K562 (cell line): ENCODE data around the gene VARS1. TPM values are rescaled to one million over a fixed set of nuclear protein-coding genes. Genes with fewer than 3 reads are reported as not detected.
A peak's percentile ranks its signal among the peaks of the same experiment; 100 is the strongest.

Experiments used
- BRD4 ChIP-seq: fragments of 200-600 bp; sonication (generic); IDR thresholded peaks from 2 replicates; pipeline ENCODE4 v1.6.1; 2017; ENCODE audit warnings: inconsistent platforms
- E2F1 ChIP-seq: sonication (generic); formaldehyde crosslinking; IDR thresholded peaks from 2 replicates; pipeline ENCODE4 v1.8.1; 2023; ENCODE audit warnings: mild to moderate bottlenecking, missing genetic modification reagents, moderate library complexity
- FOS ChIP-seq: IDR thresholded peaks from 3 replicates; pipeline ENCODE4 v1.6.1; 2011; ENCODE audit not compliant: insufficient read length; ENCODE audit errors: extremely low read depth
- HDAC2 ChIP-seq: fragments of 450-650 bp; IDR thresholded peaks from 2 replicates; pipeline ENCODE4 v1.6.1; 2016; ENCODE audit warnings: mild to moderate bottlenecking
- HEY1 ChIP-seq: fragments of 250-450 bp; sonication (Bioruptor Pico); IDR thresholded peaks from 2 replicates; pipeline ENCODE4 v1.5.0; 2020; ENCODE audit warnings: mild to moderate bottlenecking, moderate library complexity, borderline replicate concordance
- HNRNPH1 ChIP-seq: fragments of 200-400 bp; formaldehyde crosslinking; optimal IDR thresholded peaks from 2 replicates; pipeline ENCODE3; 2017; ENCODE audit warnings: low read depth, mild to moderate bottlenecking, low read length, moderate library complexity
- KAT7 ChIP-seq: sonication (generic); formaldehyde crosslinking; IDR thresholded peaks from 2 replicates; pipeline ENCODE4 v1.8.0; 2022; ENCODE audit warnings: missing genetic modification reagents, mild to moderate bottlenecking, borderline replicate concordance
- KDM4B ChIP-seq, 2 experiments: fragments of 450-650 bp in 1 of 2; sonication (generic) in 1 of 2; IDR thresholded peaks; 2 replicates each; pipeline ENCODE4 v1.6.1; 2016 to 2017; ENCODE audit warnings: borderline replicate concordance in 2 of 2, antibody characterized with exemption in 1 of 2, low read depth in 1 of 2, mild to moderate bottlenecking in 1 of 2
- MCM2 ChIP-seq: fragments of 450-650 bp; IDR thresholded peaks from 2 replicates; pipeline ENCODE4 v1.6.1; 2017; ENCODE audit warnings: low read depth, mild to moderate bottlenecking
- MTA1 ChIP-seq: fragments of 450-650 bp; IDR thresholded peaks from 2 replicates; pipeline ENCODE4 v1.6.1; 2017; ENCODE audit warnings: borderline replicate concordance
- NR2F6 ChIP-seq: fragments of 450-650 bp; formaldehyde crosslinking; IDR thresholded peaks from 2 replicates; pipeline ENCODE4 v1.4.0; 2020; ENCODE audit warnings: mild to moderate bottlenecking
- PREB ChIP-seq: sonication (generic); formaldehyde crosslinking; IDR thresholded peaks from 2 replicates; pipeline ENCODE4 v1.8.1; 2023; ENCODE audit warnings: mild to moderate bottlenecking, missing genetic modification reagents
- SMAD1 ChIP-seq: fragments of 150-350 bp; IDR thresholded peaks from 2 replicates; pipeline ENCODE4 v1.6.1; 2014; ENCODE audit warnings: low read length, low read depth; ENCODE audit not compliant: partially characterized antibody
- STAT5A ChIP-seq: IDR thresholded peaks from 2 replicates; pipeline ENCODE4 v1.6.1; 2012; ENCODE audit warnings: low read length, inconsistent platforms, borderline replicate concordance
- ZBTB17 ChIP-seq: fragments of 450-650 bp; formaldehyde crosslinking; IDR thresholded peaks from 2 replicates; pipeline ENCODE4 v1.4.0; 2020; ENCODE audit warnings: mild to moderate bottlenecking
- ZEB2 ChIP-seq: fragments of 450-650 bp; IDR thresholded peaks from 2 replicates; pipeline ENCODE4 v1.6.1; 2016
- ZFP1 ChIP-seq: fragments of 450-650 bp; formaldehyde crosslinking; IDR thresholded peaks from 2 replicates; pipeline ENCODE4 v1.4.0; 2020; ENCODE audit warnings: mild to moderate bottlenecking, mixed read lengths
- ZNF561 ChIP-seq: fragments of 450-650 bp; formaldehyde crosslinking; conservative IDR thresholded peaks from 2 replicates; pipeline ENCODE4 v1.4.0; 2020; ENCODE audit warnings: mild to moderate bottlenecking, moderate library complexity
- ZNF766 ChIP-seq: fragments of 200-800 bp; sonication (Bioruptor generic); conservative IDR thresholded peaks from 2 replicates; pipeline ENCODE4 v1.6.1; 2016; ENCODE audit warnings: missing genetic modification characterization, missing compliant biosample characterization
- polyA plus RNA-seq, 8 experiments: library from polyadenylated mRNA; depleted of rRNA in 4 of 8; stranded (reverse) in 5 of 8; unstranded in 3 of 8; fragments of >200 nt; fragmentation: Nextera tagmentation in 2 of 8; fragmentation: Illumina TruSeq in 1 of 8; extraction: Ambion mirVana in 2 of 8; extraction: Trizol in 1 of 8; gene quantifications; 2 replicates each; pipeline versions ENCODE4 v1.2.1 to v1.2.3, GENCODE V29; 2011 to 2014; ENCODE audit warnings: inconsistent platforms in 1 of 8, missing spikeins in 1 of 8
- total RNA-seq, 7 experiments: library from RNA; depleted of rRNA in 6 of 7; stranded (reverse); fragments of >200 nt in 6 of 7; fragmentation: Illumina TruSeq in 2 of 7; extraction: Trizol in 2 of 7; gene quantifications; 2 replicates each; pipeline versions ENCODE4 v1.2.1 to v1.2.3, GENCODE V29; 2011 to 2021; ENCODE audit warnings: low replicate concordance in 1 of 7
- TF ChIP-seq, protein P1 (sequence below), 3 experiments: IDR thresholded peaks in 2 of 3; conservative IDR thresholded peaks in 1 of 3; 2 replicates each; pipeline ENCODE4 v1.5.1; 2011 to 2012; ENCODE audit warnings: low read length in 3 of 3, mild to moderate bottlenecking in 3 of 3, control low read depth in 2 of 3, improper control_type of control experiment in 1 of 3, inconsistent platforms in 1 of 3, low read depth in 1 of 3, mixed read lengths in 1 of 3, moderate library complexity in 1 of 3; ENCODE audit not compliant: insufficient read depth in 2 of 3
- TF ChIP-seq, protein P2 (sequence below): fragments of 450-650 bp; formaldehyde crosslinking; IDR thresholded peaks from 2 replicates; pipeline ENCODE4 v1.4.0; 2020; ENCODE audit warnings: mild to moderate bottlenecking
- TF ChIP-seq, protein P3 (sequence below): fragments of 250-450 bp; sonication (Bioruptor Pico); IDR thresholded peaks from 2 replicates; pipeline ENCODE4 v1.5.0; 2021

VARS1 gene
- total and polyA plus RNA-seq, 9 of the 15 experiments (the other 6 are each of a cell fraction or from before 2014, with no cell fraction given): 2.9 to 488 (median 130) TPM

DNA sequence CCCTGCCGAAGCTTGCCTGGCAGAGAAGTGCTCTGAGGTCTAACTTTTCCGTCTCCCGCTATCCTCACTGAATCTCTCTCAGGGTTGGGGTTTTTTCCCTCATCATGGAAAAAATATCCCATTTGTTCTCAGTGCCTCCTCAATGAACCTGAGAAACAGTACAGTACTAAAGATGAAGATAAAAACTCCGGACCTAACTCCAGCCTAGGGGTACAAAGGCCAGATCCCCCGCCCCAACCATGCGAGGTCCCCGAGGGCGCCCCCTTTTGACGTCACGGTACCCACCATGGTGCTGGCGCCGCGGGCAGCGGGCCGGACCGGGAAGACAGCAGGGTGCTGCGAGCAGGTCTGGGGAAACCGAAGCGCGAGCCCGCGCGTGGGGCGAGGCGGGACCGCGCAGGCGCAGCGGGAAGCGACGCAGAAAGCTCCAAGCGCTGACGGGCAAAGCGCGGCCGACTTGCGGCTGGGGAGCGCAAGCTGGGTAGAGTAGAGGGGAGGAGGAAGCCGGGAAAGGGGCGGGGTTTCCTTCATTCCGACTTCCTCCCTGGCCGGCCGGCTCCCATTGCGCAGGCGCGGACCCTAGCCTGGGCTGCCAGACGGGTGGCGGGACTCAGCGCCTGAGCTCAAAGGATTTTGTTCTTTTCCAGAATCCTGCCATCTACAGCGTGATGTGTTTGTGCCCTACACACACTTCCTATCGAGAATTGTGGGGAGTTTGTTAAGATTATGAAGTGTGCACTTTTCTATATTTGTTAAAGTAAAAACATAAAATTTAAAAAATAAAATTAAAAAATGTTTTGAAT is 11.1 kb upstream of the VARS1 start, which contains the start of gene LSM2 (continued):
- TF ChIP-seq ZNF766 (CRISPR knock-in tag) (peak; percentile 83), ZEB2 (peak; percentile 21; the same call in 1 of the 2 replicates), BRD4 (no peak), HEY1 (CRISPR knock-in tag) (no peak; the same call in 1 of the 2 replicates), E2F1 (CRISPR knock-in tag) (peak; percentile 98), HDAC2 (peak; percentile 85), NR2F6 (CRISPR knock-in tag) (peak; percentile 74; the same call in 1 of the 2 replicates), MCM2 (no peak), STAT5A (no peak; the same call in 1 of the 2 replicates), ZFP1 (CRISPR knock-in tag) (peak; percentile 55; the same call in 1 of the 2 replicates), FOS (no peak), HNRNPH1 (no peak), ZBTB17 (CRISPR knock-in tag) (peak; percentile 88; the same call in 1 of the 2 replicates), KAT7 (CRISPR knock-in tag) (peak; percentile 97; the same call in 1 of the 2 replicates), KDM4B (IDR thresholded peaks at IDR 0.05; ENCODE audit: borderline replicate concordance in 2 of 2, low read depth in 1 of 2) (no peak), MTA1 (peak; percentile 98), PREB (CRISPR knock-in tag) (peak; percentile 17; the same call in 1 of the 2 replicates), ZNF561 (CRISPR knock-in tag) (0 out of 2 replicates have a peak, but pooled peaks have one; percentile 18), SMAD1 (peak; percentile 81)
- TF ChIP-seq, protein P1, sequence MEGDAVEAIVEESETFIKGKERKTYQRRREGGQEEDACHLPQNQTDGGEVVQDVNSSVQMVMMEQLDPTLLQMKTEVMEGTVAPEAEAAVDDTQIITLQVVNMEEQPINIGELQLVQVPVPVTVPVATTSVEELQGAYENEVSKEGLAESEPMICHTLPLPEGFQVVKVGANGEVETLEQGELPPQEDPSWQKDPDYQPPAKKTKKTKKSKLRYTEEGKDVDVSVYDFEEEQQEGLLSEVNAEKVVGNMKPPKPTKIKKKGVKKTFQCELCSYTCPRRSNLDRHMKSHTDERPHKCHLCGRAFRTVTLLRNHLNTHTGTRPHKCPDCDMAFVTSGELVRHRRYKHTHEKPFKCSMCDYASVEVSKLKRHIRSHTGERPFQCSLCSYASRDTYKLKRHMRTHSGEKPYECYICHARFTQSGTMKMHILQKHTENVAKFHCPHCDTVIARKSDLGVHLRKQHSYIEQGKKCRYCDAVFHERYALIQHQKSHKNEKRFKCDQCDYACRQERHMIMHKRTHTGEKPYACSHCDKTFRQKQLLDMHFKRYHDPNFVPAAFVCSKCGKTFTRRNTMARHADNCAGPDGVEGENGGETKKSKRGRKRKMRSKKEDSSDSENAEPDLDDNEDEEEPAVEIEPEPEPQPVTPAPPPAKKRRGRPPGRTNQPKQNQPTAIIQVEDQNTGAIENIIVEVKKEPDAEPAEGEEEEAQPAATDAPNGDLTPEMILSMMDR (IDR thresholded peaks at IDR 0.05 in 2 of 3, conservative IDR thresholded peaks at IDR 0.05 in 1 of 3; ENCODE audit: insufficient read depth in 2 of 3, low read depth in 1 of 3, low read length in 3 of 3): peak; percentile 20 to 66 (median 36); a peak in 5 of 6 replicates
- TF ChIP-seq, protein P2, sequence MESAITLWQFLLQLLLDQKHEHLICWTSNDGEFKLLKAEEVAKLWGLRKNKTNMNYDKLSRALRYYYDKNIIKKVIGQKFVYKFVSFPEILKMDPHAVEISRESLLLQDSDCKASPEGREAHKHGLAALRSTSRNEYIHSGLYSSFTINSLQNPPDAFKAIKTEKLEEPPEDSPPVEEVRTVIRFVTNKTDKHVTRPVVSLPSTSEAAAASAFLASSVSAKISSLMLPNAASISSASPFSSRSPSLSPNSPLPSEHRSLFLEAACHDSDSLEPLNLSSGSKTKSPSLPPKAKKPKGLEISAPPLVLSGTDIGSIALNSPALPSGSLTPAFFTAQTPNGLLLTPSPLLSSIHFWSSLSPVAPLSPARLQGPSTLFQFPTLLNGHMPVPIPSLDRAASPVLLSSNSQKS (CRISPR knock-in tag): peak; percentile 71; the same call in 1 of the 2 replicates
- TF ChIP-seq, protein P3, sequence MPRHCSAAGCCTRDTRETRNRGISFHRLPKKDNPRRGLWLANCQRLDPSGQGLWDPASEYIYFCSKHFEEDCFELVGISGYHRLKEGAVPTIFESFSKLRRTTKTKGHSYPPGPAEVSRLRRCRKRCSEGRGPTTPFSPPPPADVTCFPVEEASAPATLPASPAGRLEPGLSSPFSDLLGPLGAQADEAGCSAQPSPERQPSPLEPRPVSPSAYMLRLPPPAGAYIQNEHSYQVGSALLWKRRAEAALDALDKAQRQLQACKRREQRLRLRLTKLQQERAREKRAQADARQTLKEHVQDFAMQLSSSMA (CRISPR knock-in tag): 0 out of 2 replicates have a peak, but pooled peaks have one; percentile 71
